GM21526 (cell line): ENCODE data around the gene ZDHHC8.

Experiments
- ATAC-seq: cut with Tn5 transposase; IDR thresholded peaks from one replicate; pipeline ENCODE4 v1.9.1; 2021; ENCODE audit warnings: moderate library complexity; ENCODE audit not compliant: unreplicated experiment, low FRiP score

ZDHHC8 gene

GRCh38 chr22:20094197-20094807, 37.3 kb upstream of the ZDHHC8 start:
- no peak for ATAC-seq

- ATAC-seq: no peak
These were observed 36.1 kb upstream of the ZDHHC8 start for GRCh38 chr22:20095521-20095920.

GRCh38 chr22:20096574-20097420, 34.8 kb upstream of the ZDHHC8 start:
- ATAC-seq: no peak

GRCh38 chr22:20099099-20099711, 32.4 kb upstream of the ZDHHC8 start:
- no peak for ATAC-seq

GRCh38 chr22:20101638-20102037, 30.0 kb upstream of the ZDHHC8 start:
- ATAC-seq: no peak

- ATAC-seq: no peak
These were observed 29.3 kb upstream of the ZDHHC8 start for GRCh38 chr22:20102203-20102780.

GRCh38 chr22:20105456-20106204, 26.0 kb upstream of the ZDHHC8 start:
- no peak for ATAC-seq

- no peak for ATAC-seq
These were observed 25.3 kb upstream of the ZDHHC8 start for GRCh38 chr22:20106205-20106848.

- no peak for ATAC-seq
These were observed 24.8 kb upstream of the ZDHHC8 start for GRCh38 chr22:20106849-20107237.

- no peak for ATAC-seq
These were observed 24.1 kb upstream of the ZDHHC8 start for GRCh38 chr22:20107471-20107901.

- ATAC-seq: no peak
These were observed 23.4 kb upstream of the ZDHHC8 start for GRCh38 chr22:20107951-20108756.

GRCh38 chr22:20108757-20109230, 22.8 kb upstream of the ZDHHC8 start:
- ATAC-seq: no peak

GRCh38 chr22:20109411-20110358, 21.9 kb upstream of the ZDHHC8 start:
- no peak for ATAC-seq

GRCh38 chr22:20110359-20110985, 21.1 kb upstream of the ZDHHC8 start:
- no peak for ATAC-seq

- no peak for ATAC-seq
These were observed 20.4 kb upstream of the ZDHHC8 start for GRCh38 chr22:20111045-20111688.

GRCh38 chr22:20111689-20112622, 19.6 kb upstream of the ZDHHC8 start:
- no peak for ATAC-seq
